ENCODE data around the gene UCKL1. TPM values are rescaled to one million over a fixed set of nuclear protein-coding genes. Genes with fewer than 3 reads are reported as not detected.
"Not testable (repeated sequence)": the region's sequence is repeated elsewhere in the genome, so short reads cannot be mapped to it uniquely, and the experiment has no call there.

The UCKL1 gene
- total RNA-seq, 2 experiments from 2014 or later = 41.3 to 46.1 TPM

DNA sequence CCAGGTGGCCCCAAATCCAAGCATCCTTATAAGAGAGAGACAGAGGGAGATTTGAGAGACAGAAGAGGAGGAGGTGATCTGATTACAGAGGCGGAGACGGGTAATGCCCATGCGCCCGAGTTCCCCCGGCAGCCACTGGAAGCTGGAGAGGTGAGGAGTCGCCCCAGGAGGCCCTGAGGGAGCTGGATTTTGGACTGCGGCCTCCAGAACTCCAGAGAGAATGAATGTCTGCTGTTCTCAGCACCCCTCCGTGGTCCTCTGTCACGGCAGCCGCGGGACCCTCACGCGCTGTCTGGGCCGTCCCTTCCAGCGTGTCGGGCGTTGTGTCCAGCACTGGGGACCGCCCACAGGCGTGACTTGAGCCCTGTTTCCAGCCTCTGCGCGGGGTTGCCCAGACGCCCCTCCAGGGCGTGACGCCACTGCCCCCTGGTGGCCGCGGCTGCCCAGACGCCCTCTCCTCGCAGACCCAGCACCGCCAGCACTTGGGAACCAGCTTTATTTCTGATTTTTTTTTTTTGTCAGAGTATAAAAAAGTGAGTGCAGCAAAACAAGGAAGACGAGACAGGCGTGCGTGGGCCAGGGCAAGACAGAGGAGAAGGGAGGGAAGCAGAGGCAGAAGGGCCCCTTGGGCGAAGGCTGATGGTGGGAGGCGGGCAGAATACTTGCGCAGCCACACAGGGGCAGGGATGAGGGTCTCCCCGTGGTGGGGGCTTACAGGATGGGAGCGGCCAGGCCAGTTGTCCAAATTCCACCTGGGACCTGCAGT is 17.6 kb upstream of the UCKL1 start:
- Mint-ChIP-seq H3K4me1 (ENCODE audit: low read depth) (peaks cover 56% of the 10 kb centered on the region), H3K36me3 (ENCODE audit: low read depth) (peaks cover 24% of the 10 kb centered on the region), H3K27me3 (no peaks in the 10 kb centered on the region), H3K27ac (peak overlapping the region; percentile 58), H3K4me3 (peak overlapping the region; percentile 26), H3K9me3 (no peaks in the 10 kb centered on the region)
- ChIA-PET CTCF (interaction anchor here (0.6 to 2.1 kb wide), 30 partner anchors 9 to 664 kb away, joined by 3 to 15 read pairs (median 4); partner anchors contain the start of genes ARFRP1, DNAJC5, TPD52L2 and UCKL1), POLR2A (interaction anchor here (1.0 kb wide), 1 partner anchor 89 kb away, joined by 3 read pairs; no protein-coding TSS in a partner anchor)
- H3K27ac ChIP-seq (ENCODE audit: low read depth in 1 of 2, low read length in 2 of 2) = peak overlapping the region in 1 of 2 donors; percentile 13
- H3K9me3 ChIP-seq (ENCODE audit: control insufficient read depth in 1 of 2, insufficient read depth in 1 of 2, low read length in 2 of 2) = peaks cover 0 to 4% of the 10 kb centered on the region in 2 experiments
- intact Hi-C loops (cut with DNase I, micrococcal nuclease) = loop anchor here (1.0 to 10.0 kb wide), 7 partner anchors 65 to 477 kb away; partner anchors contain the start of genes ARFRP1 (in 1 of the 2) and ZGPAT (in 1 of the 2)
- no peaks in the 10 kb centered on the region for H3K27me3 ChIP-seq (ENCODE audit: control insufficient read depth in 1 of 2, insufficient read depth in 2 of 2, low read length in 2 of 2)
- H3K36me3 ChIP-seq (ENCODE audit: insufficient read depth, low read length) = peaks cover 13% of the 10 kb centered on the region
- H3K4me3 ChIP-seq (ENCODE audit: low read length) = no peak overlapping the region
- H3K4me1 ChIP-seq (ENCODE audit: insufficient read depth, low read length) = peaks cover 43% of the 10 kb centered on the region
- TF ChIP-seq, protein P1, sequence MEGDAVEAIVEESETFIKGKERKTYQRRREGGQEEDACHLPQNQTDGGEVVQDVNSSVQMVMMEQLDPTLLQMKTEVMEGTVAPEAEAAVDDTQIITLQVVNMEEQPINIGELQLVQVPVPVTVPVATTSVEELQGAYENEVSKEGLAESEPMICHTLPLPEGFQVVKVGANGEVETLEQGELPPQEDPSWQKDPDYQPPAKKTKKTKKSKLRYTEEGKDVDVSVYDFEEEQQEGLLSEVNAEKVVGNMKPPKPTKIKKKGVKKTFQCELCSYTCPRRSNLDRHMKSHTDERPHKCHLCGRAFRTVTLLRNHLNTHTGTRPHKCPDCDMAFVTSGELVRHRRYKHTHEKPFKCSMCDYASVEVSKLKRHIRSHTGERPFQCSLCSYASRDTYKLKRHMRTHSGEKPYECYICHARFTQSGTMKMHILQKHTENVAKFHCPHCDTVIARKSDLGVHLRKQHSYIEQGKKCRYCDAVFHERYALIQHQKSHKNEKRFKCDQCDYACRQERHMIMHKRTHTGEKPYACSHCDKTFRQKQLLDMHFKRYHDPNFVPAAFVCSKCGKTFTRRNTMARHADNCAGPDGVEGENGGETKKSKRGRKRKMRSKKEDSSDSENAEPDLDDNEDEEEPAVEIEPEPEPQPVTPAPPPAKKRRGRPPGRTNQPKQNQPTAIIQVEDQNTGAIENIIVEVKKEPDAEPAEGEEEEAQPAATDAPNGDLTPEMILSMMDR (IDR thresholded peaks at IDR 0.05) = peak; percentile 98
- peak; percentile 62 to 89 (median 75) for DNase-seq
- ATAC-seq (ENCODE audit: poor library complexity) = peak; percentile 51

DNA sequence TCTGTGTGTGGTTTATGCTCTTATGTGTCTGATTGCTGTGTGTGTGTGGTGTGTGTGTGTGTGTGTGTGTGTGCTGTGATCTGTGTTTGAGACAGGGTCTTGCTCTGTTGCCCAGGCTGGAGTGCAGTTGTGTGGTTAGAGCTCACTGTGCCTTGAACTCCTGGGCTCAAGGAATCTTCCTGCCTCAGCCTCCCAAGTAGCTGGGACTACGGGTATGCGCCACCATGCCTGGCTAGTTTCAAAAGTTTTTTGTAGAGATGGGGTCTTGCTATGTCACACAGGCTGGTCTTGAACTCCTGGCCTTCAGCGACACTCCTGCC is 16.9 kb upstream of the UCKL1 start:
- H3K9me3 Mint-ChIP-seq = no peaks in the 10 kb centered on the region
- ATAC-seq (ENCODE audit: poor library complexity) (no peak), DNase-seq (no peak)
- H3K4me1 Mint-ChIP-seq (ENCODE audit: low read depth) = peaks cover 58% of the 10 kb centered on the region
- intact Hi-C loops (cut with DNase I, micrococcal nuclease) = loop anchor here (2.0 to 10.0 kb wide), 4 partner anchors 188 to 476 kb away; partner anchors contain the start of genes ARFRP1 (in 1 of the 2) and ZGPAT (in 1 of the 2)
- ChIA-PET POLR2A (no interaction called here), CTCF (interaction anchor here (0.7 to 2.1 kb wide), 17 partner anchors 9 to 663 kb away, joined by 3 to 15 read pairs (median 4); partner anchors contain the start of genes ARFRP1, UCKL1 and ZGPAT)
- peaks cover 0 to 4% of the 10 kb centered on the region in 2 experiments for H3K9me3 ChIP-seq (ENCODE audit: control insufficient read depth in 1 of 2, insufficient read depth in 1 of 2, low read length in 2 of 2)
- peak overlapping the region; percentile 26 for H3K4me3 Mint-ChIP-seq
- H3K27me3 ChIP-seq (ENCODE audit: control insufficient read depth in 1 of 2, insufficient read depth in 2 of 2, low read length in 2 of 2) = no peaks in the 10 kb centered on the region
- peaks cover 43% of the 10 kb centered on the region for H3K4me1 ChIP-seq (ENCODE audit: insufficient read depth, low read length)
- no peaks in the 10 kb centered on the region for H3K27me3 Mint-ChIP-seq
- H3K4me3 ChIP-seq (ENCODE audit: low read length) = no peak overlapping the region
- peak overlapping the region; percentile 58 for H3K27ac Mint-ChIP-seq
- H3K36me3 Mint-ChIP-seq (ENCODE audit: low read depth) = peaks cover 28% of the 10 kb centered on the region
- peaks cover 13% of the 10 kb centered on the region for H3K36me3 ChIP-seq (ENCODE audit: insufficient read depth, low read length)
- TF ChIP-seq, protein P1 (IDR thresholded peaks at IDR 0.05) = no peak
- no peak overlapping the region for H3K27ac ChIP-seq (ENCODE audit: low read depth in 1 of 2, low read length in 2 of 2)

DNA sequence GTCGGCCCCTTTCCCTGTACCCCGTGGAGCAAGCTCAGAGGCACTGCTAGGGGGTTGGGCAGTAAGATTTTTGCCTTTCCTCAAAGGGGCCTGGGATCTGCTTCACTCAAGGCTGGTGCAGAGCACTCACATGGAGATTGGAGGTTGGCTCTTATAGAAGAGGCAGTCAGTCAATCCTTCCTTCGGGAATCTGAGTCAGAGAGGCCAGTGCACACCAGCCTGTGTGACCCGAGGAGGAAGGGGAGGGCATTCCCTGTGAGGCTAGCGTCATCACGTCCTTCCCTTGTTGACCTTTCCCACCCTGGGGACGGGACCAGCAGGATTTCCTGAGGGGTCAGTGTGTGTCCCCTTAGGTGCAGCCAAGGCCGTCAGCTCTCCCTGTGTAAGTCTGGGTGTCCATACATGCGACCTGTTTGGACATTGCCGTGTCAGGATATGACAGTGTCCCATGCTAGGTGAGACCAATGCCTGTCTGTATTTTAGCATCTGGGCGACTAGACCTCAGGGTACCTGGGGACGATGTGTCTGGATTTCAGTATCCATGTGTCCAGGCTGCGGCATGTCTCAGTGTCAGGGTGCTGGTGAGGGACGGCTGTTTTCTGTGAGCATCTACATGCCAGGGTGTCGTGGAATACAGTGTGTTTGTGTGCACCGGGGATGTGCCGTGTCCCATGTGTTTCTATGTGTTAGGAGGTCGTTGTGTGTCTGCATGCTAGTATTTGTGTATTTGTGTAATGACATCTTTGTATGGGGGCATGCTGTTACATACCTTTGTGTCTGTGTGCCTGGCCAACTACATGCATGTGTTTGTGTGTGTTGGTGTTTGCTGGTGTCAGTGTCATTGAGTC is 16.3 kb upstream of the UCKL1 start:
- Histone ChIP-seq H3K4me3 (ENCODE audit: low read length) (no peak overlapping the region), H3K27ac (ENCODE audit: low read depth in 1 of 2, low read length in 2 of 2) (no peak overlapping the region), H3K9me3 (ENCODE audit: control insufficient read depth in 1 of 2, insufficient read depth in 1 of 2, low read length in 2 of 2) (peaks cover 0 to 5% of the 10 kb centered on the region in 2 experiments), H3K36me3 (ENCODE audit: insufficient read depth, low read length) (peaks cover 17% of the 10 kb centered on the region), H3K27me3 (ENCODE audit: control insufficient read depth in 1 of 2, insufficient read depth in 2 of 2, low read length in 2 of 2) (no peaks in the 10 kb centered on the region), H3K4me1 (ENCODE audit: insufficient read depth, low read length) (peaks cover 39% of the 10 kb centered on the region)
- Mint-ChIP-seq H3K36me3 (ENCODE audit: low read depth) (peaks cover 28% of the 10 kb centered on the region), H3K27ac (peak overlapping the region; percentile 58), H3K27me3 (no peaks in the 10 kb centered on the region), H3K9me3 (no peaks in the 10 kb centered on the region), H3K4me3 (peak overlapping the region; percentile 89), H3K4me1 (ENCODE audit: low read depth) (peaks cover 55% of the 10 kb centered on the region)
- TF ChIP-seq, protein P1 (IDR thresholded peaks at IDR 0.05) = no peak
- ATAC-seq (ENCODE audit: poor library complexity) (no peak), DNase-seq (peak in 2 of 14 experiments; percentile 5 to 33)
- intact Hi-C loops (cut with DNase I, micrococcal nuclease) = loop anchor here (2.0 to 10.0 kb wide), 4 partner anchors 188 to 476 kb away; partner anchors contain the start of genes ARFRP1 (in 1 of the 2) and ZGPAT (in 1 of the 2)
- POLR2A ChIA-PET = no interaction called here
- CTCF ChIA-PET = interaction anchor here (1.2 to 1.8 kb wide), 4 partner anchors 9 to 663 kb away, joined by 3 to 15 read pairs (median 6); partner anchors contain the start of genes ARFRP1 and ZGPAT

DNA sequence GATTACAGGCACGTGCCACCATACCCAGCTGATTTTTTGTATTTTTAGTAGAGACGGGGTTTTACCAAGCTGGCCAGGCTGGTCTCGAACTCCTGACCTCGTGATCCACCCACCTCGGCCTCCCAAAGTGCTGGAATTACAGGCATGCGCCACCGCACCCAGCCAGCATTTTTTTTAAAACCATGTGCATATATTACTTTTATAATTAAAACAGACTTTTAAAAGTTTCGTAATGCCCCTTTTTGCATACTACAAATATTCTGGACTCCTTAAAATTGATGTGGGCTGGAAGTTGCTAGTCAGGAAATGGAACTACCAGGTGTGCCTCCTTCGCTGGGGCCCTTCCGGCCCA is 15.7 kb upstream of the UCKL1 start:
- Histone ChIP-seq H3K4me1 (ENCODE audit: insufficient read depth, low read length) (peaks cover 33% of the 10 kb centered on the region), H3K36me3 (ENCODE audit: insufficient read depth, low read length) (peaks cover 23% of the 10 kb centered on the region), H3K9me3 (ENCODE audit: control insufficient read depth in 1 of 2, insufficient read depth in 1 of 2, low read length in 2 of 2) (peaks cover 0 to 11% of the 10 kb centered on the region in 2 experiments)
- not testable (repeated sequence) for ATAC-seq (ENCODE audit: poor library complexity); H3K9me3 Mint-ChIP-seq; H3K27me3 ChIP-seq (ENCODE audit: control insufficient read depth in 1 of 2, insufficient read depth in 2 of 2, low read length in 2 of 2); H3K4me3 ChIP-seq (ENCODE audit: low read length); H3K27ac ChIP-seq (ENCODE audit: low read depth in 1 of 2, low read length in 2 of 2); DNase-seq; H3K27me3 Mint-ChIP-seq
- ChIA-PET POLR2A (interaction anchor here (0.6 to 0.7 kb wide), 2 partner anchors 244 to 285 kb away, joined by 3 to 4 read pairs; no protein-coding TSS in a partner anchor), CTCF (interaction anchor here (1.8 kb wide), 1 partner anchor 662 kb away, joined by 3 read pairs; no protein-coding TSS in a partner anchor)
- intact Hi-C loops (cut with DNase I, micrococcal nuclease) = loop anchor here (2.0 to 10.0 kb wide), 4 partner anchors 187 to 475 kb away; partner anchors contain the start of genes ARFRP1 (in 1 of the 2) and ZGPAT (in 1 of the 2)
- peaks cover 49% of the 10 kb centered on the region for H3K4me1 Mint-ChIP-seq (ENCODE audit: low read depth)
- peaks cover 27% of the 10 kb centered on the region for H3K36me3 Mint-ChIP-seq (ENCODE audit: low read depth)
- peak overlapping the region; percentile 58 for H3K27ac Mint-ChIP-seq
- peak overlapping the region; percentile 89 for H3K4me3 Mint-ChIP-seq

Data from CD4-positive, alpha-beta T cell (primary cell).